Amniotic stem cell (primary cell): ENCODE data around the gene OPALIN.

Experiments
- DNase-seq: peaks from one replicate; lab custom pipeline; 2025; lab: John Stamatoyannopoulos, UW

OPALIN gene

DNA sequence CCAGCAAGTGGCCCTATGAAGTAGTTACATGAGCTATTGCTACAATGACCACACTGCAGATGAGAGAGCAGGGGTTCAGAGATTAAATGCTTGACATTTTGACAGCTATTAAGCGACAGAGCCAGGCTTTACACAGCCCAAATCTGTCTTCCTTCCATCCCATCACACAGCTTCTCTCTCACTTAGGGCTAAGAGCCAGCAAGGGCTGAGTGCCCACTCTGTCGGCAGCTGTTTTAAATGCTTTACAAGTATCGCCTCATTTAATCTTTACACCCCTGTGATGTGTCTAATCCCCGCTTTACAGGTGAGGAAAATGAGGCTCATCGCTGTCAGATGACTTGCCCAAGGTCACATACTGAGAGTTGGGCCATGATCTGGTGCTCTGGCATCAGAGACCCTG, 15.2 kb upstream of the OPALIN start:
- no peak for DNase-seq

DNA sequence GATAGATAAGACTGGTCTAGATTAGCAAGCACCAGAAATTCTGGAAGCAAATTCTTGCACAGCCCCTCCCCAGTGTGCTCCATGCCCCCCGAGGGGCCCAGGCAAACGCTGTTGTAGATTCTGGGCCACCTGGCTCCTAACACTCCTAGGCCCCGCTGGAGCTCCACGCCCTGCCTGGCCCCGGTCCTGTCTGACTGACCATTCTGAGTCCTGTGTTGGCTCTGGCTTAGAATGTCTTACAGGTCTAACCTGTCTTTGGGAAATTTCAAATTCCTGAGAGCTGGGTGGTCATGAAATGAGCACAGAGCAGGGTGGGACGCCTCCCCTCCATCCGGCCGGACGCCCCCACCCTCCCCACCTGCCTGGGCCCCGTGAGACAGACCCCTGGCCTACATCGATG, 12.6 kb upstream of the OPALIN start:
- DNase-seq = no peak

DNA sequence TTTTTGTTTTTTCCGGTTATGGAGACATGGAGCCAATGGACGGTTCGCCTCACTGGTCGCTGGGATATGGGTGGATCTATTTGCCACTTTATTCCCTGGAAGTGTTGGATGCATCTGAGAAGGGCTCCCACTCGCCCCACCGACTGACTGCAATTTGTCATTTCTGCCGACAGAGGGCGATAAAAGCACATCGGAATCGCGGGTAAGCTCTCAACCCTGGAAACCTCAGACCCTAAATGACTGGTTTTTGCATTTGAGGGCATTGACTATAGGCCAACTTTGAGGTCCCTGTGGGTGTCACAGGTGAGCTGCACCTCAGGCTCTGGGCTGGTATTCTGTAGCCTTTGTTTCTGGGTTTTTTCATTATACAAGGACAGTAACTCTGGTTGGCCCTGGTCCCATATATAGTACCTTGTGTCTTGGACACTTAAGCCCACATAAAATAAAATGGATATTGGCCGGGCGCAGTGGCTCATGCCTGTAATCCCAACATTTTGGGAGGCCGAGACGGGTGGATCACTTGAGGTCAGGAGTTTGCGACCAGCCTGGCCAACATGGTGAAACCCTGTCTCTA, 11.9 kb upstream of the OPALIN start:
- DNase-seq = no peak

DNA sequence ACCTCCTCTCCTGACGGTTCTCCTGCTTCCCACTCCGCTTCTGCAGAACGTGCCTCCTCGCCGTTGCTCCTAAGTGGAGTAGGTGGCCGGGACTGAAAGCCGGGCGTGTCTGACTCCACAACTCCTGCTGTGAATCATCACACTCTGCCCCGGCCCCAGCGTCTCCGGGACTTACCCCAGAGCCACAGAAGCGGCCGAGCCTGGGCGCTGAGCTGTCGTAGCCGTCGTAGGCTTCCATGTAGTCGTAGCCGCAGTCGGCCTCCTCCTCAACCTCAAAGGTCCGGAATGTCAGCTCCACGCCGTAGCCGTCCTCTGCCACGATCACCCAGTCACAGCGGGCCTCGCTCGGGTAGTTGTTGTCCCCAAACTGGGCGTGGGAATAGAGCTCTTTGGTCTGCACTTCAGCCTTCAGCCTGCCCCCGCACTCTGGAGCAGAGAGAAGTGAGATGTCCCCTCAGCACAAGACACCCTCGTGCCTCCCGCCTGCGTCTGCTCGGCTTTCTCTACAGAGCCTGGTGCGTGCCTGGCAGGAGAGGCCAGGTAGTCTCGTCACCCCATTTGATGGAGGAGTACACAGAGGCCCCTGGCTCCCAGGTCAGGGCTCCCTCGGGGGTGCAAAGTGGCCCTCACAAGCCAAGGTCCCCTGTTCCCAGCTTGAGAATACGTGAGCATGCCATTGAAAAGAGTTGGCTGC, 11.2 kb upstream of the OPALIN start:
- DNase-seq = no peak

DNA sequence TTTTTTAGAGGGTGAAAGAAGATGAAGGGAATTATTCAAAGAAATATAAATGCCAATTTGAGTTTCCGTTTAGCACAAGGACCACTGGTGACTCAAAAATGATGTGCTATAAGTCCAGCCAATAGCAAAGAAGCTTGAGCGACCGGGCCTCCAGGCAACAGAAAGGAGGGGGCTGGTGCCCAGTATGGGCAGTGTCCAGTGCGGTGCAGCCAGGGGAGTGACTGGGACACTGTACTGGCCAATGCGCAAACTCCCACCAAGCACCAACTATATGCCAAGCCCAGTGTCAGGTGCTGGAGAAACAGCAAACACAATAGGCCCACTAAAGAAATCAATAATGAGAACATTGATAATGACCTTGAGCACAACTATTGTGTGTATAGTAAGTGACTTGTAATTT, 10.2 kb upstream of the OPALIN start:
- no peak for DNase-seq

DNA sequence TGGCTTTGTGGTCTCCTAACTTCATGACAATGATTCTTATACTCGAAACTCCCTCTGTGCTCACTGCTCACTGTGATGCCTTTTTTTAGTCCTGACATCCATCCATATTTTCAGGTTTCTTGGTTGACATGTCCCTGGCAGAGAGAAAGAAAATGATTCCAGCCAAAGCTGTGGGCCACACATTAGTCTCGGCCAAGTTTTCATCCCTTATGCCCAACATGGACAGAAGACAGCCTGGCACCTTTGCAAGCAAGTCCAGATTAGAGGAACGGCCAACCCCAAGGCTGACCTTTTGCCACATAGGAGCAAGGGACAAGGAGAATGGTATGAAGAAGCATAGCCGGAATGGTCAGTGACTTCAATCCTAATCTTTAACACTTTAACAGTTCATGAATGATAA, 8.7 kb upstream of the OPALIN start:
- DNase-seq = no peak

DNA sequence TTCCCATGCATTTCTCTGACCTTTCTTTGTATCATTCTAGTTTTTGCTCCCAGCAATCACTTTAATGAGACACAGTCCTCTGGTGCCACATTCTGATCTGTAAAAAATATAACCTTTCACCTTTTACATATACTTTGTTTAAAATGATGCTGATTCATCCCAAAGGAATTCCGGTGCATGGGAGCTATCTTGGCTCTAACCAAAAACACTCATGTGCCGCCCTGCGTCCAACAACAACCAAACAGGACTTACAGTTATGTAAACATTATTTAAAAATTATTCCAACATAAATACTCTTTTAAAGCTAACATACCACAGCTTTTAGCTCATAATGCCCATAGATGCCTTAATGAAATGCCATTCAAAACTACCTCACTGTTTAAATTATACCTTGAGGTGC, 7.7 kb upstream of the OPALIN start:
- no peak for DNase-seq

DNA sequence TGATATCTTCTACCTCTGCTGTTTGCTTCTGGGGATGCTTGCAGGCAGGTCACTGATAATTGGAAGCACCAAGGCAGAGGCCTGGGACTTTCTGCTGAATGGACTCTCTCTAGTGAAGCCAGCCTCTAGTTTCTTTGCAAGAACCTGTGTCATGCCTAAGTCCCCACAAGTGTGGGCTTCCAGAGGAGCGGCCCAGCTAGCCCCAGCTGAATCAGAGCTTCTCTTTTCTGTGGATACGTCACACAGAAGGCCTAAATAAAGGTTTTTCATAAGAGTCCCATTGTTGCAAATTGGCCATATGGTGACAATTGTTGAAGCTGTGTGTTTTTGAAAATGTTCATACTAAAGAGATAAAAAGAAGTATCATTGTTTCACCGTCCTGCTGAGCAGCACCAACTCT, 6.8 kb upstream of the OPALIN start:
- DNase-seq = no peak

DNA sequence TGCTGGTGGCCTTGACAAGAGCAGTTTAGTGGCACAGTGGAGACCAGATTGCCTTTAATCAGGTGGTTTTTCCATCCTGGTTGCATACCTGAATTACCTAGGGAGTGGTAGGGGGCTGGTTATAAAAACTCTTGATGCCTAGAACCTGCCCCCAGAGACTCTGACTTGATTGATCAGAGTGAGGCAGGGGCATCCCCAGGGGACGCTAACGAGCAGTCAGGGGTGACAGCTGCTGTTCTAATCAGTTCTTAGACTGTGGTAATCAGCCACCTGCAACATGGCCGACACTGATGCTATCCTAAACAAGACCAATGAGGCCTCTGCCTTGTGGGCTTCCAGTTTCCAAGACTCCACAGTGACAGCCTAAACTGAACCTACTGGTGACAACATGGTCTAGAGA, 2.0 kb upstream of the OPALIN start:
- no peak for DNase-seq

DNA sequence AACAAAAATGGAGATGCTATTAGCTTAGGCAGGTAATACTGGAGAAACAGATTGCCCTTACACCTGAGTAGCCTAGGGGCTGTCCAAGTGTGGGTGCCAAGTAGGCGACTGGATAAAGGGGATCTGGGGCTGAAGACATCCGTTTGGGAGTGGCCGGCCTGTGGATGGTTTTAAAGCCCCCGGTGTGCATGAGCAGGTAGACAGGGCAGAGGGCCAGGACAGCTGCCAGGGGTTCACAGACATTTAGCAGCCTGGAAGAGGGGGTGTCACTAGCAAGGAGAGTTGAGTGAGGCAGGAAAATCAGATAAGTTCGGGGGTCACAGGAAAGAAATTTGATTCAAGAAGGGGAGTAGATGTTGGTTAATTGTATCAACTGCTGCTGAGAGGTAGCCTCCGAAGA, 1.5 kb upstream of the OPALIN start:
- no peak for DNase-seq

DNA sequence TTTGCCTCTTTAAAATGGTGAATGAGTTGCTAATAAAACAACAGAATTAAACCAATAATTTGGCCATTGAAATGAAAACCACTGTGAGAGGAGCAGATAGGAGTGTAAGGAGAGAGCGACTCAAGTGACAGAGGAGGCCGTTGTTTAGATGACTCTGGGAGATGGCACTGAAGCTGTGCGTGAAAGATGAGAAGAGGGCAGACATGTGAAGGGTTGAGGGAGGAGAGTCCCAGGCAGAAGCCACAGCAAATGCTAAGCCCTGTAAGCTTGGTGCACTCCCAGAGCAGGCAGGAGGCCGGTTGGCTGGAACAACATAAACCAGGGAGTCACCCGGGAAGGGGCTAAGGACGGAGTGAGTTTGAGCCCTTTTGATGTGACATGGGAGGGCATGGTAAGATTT, 814 bp upstream of the OPALIN start:
- no peak for DNase-seq

DNA sequence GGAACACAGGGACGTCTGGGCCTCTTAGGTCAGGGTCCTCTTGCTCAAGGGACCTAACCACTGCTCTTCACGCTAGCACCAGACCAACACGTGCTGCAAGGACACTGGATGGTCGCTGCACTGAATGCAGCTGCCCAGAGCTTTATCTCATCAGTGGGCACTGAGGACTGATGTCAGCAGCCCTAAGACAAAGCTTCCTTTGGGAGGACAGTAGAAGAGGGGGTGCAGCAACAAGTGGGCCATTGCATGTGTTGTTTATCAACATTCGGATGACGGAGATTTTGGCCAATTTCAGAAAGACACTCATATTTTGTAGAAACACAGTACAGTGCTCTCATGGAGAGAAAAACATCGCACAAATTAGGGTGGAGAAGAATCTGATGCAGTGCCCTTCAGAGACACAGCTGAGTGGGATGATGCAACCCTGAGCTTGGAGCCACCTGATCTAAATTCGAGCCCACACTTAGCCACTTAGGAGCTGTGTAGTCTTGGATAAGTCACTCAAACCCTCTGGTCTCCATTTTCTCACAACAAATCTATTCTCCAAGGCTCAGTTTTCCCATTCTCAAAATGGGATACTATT, 1.7 kb downstream of the OPALIN start:
- no peak for DNase-seq

DNA sequence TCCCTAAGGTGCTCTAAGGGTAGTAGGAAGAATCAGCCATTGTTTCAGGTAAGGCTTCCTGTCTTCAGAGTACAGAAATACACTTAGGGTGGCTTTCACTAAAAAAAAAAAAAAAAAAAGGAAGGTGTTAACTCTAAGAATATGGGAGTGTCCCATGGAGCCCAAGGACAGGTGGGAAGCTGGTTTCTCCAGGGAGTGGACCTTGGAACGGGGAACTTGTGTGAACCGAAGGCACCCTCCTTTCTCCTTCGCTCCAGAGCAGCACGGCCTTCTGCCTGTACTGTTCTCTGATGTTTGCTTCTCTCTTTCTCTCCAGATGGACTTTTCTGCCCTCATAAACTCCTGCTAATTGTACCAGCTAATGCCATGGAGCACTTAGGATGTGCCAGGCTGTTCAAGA, 6.2 kb downstream of the OPALIN start:
- no peak for DNase-seq

DNA sequence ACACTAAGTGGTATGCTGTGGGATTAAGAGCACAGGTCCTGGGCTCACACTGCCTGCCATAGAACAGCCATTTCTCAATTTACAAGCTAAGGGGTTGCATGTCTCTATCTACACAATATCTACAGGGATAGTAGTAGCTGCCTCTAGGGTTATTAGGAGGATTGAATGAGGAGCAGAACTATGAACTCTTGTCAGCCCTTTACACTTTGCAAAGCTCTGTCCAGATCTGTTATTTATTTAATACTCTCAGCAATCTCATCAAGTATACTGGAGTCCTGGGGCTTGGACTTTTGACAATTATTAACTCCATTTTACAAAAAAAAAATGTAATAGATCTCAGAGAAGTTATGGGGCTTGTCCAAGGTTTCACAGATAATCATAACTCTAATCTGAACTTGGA, 6.8 kb downstream of the OPALIN start:
- DNase-seq = no peak

DNA sequence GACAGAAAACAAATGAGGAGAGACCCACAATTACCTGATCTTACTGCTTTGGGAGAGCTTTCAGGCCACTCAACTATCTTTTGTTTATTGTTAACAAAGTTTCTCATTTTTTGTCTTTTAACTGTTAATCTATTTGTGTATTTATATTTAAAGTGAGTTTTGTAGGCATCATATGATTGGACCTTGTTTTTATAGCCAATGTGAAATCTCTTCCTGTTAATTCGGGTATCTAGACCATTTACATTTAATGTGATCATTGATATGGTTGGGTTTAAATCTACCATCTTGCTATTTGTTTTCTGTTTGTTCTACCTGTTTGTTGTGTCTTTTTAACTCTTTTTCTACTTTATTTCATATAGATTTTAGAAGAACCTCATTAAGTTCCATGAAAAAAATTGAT, 12.5 kb downstream of the OPALIN start:
- DNase-seq = no peak

DNA sequence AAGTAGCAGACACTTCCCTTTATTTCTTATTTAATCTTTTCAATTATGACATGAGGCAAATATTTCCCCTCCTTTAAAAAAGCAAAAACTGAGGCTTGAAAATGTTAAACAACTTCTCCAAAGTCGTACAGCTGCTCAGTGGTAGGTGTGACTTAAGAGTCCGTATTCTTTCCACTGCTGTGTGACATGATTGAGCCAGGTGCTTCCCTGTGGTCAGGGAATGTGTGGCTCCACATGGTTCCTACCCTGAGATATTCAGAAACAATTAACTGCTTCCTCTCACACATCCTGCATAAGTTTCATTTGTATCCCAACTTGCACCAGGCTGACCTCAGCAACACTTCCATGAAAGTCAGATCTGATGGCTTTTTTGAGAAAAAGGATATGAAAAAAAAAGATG, 13.6 kb downstream of the OPALIN start:
- no peak for DNase-seq

DNA sequence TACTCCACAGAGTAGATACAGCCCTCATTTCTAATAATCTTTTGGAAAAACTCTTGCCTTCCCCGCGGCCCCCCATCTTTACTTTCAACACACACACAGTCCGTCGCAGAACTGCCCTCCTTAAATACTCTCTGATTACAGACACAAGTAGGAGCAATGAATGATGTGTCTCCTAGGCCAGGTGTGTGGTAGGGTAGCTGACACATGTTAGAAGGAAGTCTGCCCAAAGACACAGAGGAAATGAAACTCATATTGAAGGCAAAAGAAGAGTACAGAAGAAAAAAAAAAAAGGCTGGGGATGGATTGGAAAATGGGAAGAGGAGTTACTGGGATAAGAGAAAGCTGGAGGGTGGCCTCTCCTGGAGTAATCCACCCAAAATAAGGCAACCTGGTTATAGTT, 14.6 kb downstream of the OPALIN start:
- no peak for DNase-seq

DNA sequence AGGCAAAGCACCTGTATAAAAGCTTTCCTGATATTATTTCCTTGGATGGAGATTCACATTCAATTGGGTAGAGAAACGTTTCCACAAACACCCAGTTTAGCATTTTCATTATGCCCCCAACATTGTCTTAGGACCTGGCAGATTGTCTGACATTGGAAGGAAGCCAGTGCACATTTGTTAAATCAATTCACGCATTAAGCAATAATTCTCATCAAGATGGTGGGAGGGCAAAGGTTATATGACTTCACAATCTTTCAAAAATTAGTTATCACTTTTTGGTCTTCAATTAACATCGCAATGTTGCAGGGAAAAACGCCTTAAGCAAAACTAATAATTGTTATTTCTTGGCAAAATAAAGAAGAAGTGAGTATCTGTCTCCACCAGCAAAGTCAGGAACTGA, 16.4 kb downstream of the OPALIN start:
- DNase-seq = no peak

DNA sequence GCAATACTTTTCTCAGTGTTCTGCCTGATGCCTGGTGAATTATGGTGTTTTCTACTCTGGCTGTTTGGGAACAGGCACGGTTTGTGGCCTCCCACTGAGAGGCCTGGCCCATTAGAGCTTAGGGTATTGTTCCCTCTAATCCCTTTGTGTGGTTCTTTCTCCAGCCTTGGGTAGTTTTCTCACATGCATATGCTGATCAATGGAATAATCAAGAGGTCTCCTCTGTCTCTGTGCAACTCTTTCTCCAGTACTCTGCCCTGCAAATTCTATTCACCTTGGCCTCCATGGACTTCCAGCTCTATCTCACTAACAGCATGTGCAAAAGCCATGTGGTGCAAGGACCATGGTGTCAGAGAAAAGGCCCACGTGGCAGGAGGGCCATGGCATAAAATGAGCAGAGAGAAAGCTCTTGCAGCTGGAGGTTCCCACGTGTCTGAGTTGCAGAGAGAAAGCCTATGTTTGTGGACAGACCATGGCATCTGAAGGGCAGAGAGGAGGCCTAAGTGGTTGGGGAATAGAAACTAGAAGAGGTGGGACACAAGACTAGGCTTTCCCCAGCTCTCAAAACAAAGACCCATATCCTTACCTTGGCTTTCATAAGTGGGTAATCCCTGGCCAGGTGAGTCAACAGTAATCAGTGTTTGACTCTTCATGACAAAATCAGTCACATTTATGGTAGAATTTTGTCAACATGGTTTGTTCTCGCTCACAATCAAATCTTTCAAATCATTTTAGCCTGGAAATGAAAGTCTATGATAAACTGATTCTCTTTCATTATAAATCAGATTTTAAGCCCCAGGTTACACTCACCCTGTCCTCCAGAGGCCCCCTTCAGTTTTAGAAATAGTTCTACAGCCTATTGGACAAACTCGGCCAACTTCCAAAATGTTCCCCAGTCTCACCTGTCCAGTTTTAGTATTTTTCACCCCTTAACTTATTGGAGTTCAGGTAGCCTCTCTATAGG, 17.3 kb downstream of the OPALIN start:
- no peak for DNase-seq

DNA sequence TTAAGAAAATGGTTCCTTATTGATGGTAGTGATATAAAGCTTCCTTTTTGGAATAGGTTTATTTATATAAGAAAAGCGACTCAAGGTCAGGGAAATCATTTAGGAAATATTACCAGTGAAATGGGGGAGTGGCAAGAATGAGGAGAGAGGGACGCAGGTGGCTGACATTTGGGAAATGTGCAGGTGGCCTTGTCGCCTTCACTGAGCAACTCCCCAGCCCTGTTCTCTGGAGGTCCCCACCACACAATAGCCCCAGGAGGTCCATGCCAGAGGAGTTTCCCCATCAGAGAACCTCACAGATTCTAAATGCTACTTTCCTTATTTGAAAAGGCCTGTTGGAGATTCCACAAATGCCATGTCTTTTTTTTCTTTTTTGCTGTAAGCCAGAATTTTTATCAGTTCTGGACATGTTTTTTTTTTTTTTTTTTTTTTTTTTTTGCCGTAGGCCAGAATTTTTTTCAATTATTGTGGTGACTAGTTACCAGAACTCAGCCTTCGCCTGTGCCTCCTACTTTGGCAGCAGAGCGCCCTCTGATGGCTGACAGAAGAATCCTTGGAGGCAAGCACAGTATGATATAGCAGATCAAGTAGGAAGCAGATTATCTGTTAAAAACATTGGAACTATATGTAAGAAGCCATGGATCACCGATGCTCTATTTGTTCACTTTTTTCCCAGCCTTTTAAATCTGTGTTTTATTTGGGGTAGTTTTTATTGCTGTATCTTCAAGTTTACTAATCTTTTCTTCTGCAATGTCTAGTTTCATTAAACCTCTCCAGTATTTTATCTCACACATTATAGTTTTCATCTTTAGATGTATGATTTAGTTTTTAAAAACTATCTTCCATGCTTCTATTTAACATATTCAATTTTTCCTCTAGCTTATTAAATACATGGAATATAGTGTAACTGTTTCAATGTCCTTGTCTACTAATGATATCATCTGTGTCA, 18.6 kb downstream of the OPALIN start:
- DNase-seq = peak; percentile 75

DNA sequence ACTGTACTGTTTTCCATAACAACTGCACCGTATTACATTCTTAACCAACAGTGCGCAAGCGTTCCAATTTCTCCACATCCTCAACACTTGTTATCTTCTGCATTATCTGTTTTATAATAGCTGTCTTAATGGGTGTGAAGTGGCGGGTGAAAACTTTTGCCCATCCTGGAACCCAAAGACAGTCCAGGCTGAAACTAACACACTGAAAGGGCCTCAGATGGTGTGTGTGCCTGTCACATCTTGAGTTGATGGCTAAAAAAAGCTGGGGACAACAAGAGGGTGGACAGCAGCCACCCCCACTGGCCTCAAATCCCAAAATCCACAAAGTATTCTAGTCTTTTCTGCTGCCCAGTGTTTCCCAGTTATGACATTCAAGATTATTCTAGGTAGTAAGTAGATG, 19.4 kb downstream of the OPALIN start:
- no peak for DNase-seq
